WERI-Rb-1 (cell line): ENCODE measurements around the gene SCIN.
A peak's percentile ranks its signal among the peaks of the same experiment; 100 is the strongest.

ENCODE experiments used
- DNase-seq: peaks from one replicate; pipeline ENCODE4 v3.0.0-alpha.2; 2020
- H3K27ac ChIP-seq: fragments of 250-450 bp; sonication (Bioruptor Pico); 2 replicates; pipeline ENCODE4 v1.5.1; 2020; ENCODE audit warnings: mild to moderate bottlenecking, moderate library complexity
- H3K27me3 ChIP-seq: fragments of 250-450 bp; sonication (Bioruptor Pico); 2 replicates; pipeline ENCODE4 v1.5.1; 2021; ENCODE audit warnings: mild to moderate bottlenecking, low read depth, moderate library complexity; ENCODE audit not compliant: insufficient read depth, severe bottlenecking
- H3K36me3 ChIP-seq: fragments of 250-450 bp; sonication (Bioruptor Pico); 2 replicates; pipeline ENCODE4 v1.5.1; 2020; ENCODE audit warnings: mild to moderate bottlenecking, moderate library complexity
- H3K4me3 ChIP-seq: 2 replicates; pipeline ENCODE4 v1.5.1; 2011; ENCODE audit warnings: low read depth, mild to moderate bottlenecking, control low read depth, low read length
- H3K9me3 ChIP-seq: fragments of 250-450 bp; sonication (Bioruptor Pico); 2 replicates; pipeline ENCODE4 v1.5.1; 2021; ENCODE audit warnings: mild to moderate bottlenecking, moderate library complexity; ENCODE audit not compliant: severe bottlenecking
- CTCF ChIP-seq: IDR thresholded peaks from 2 replicates; pipeline ENCODE4 v1.5.1; 2011; ENCODE audit warnings: low read depth, mild to moderate bottlenecking, control low read depth, inconsistent platforms, low read length

SCIN gene

GRCh38 chr7:12637328-12637727 is 66.8 kb downstream of the SCIN start:
- DNase-seq: no peak
- no peaks in the 10 kb centered on the region for H3K27me3 ChIP-seq
- H3K36me3 ChIP-seq: no peaks in the 10 kb centered on the region
- no peak for TF ChIP-seq CTCF
- H3K4me3 ChIP-seq: no peak overlapping the region
- H3K9me3 ChIP-seq: no peaks in the 10 kb centered on the region
- peak overlapping the region; percentile 81 for H3K27ac ChIP-seq

- peak; percentile 75 for DNase-seq
These were observed 67.5 kb downstream of the SCIN start for GRCh38 chr7:12637819-12638592.

GRCh38 chr7:12638851-12639456 is 68.4 kb downstream of the SCIN start:
- H3K9me3 ChIP-seq: no peaks in the 10 kb centered on the region
- no peak for DNase-seq
- no peaks in the 10 kb centered on the region for H3K27me3 ChIP-seq
- no peak for TF ChIP-seq CTCF
- no peaks in the 10 kb centered on the region for H3K36me3 ChIP-seq
- no peak overlapping the region for H3K27ac ChIP-seq
- H3K4me3 ChIP-seq: no peak overlapping the region

More at GRCh38 chr7:12637819-12638592, 67.5 kb downstream of the SCIN start:
- Histone ChIP-seq H3K36me3 (no peaks in the 10 kb centered on the region), H3K27me3 (no peaks in the 10 kb centered on the region), H3K27ac (peak overlapping the region; percentile 81), H3K4me3 (no peak overlapping the region; the same call in 1 of the 2 replicates), H3K9me3 (no peaks in the 10 kb centered on the region)
- no peak for TF ChIP-seq CTCF

- H3K4me3 ChIP-seq: no peak overlapping the region
- no peaks in the 10 kb centered on the region for H3K27me3 ChIP-seq
- H3K36me3 ChIP-seq: no peaks in the 10 kb centered on the region
- H3K9me3 ChIP-seq: no peaks in the 10 kb centered on the region
- no peak overlapping the region for H3K27ac ChIP-seq
- no peak for TF ChIP-seq CTCF
- DNase-seq: no peak
These were observed 70.0 kb downstream of the SCIN start for GRCh38 chr7:12640299-12641096.

- no peak for DNase-seq
- Histone ChIP-seq H3K4me3 (no peak overlapping the region), H3K27ac (no peak overlapping the region), H3K27me3 (no peaks in the 10 kb centered on the region), H3K36me3 (no peaks in the 10 kb centered on the region), H3K9me3 (no peaks in the 10 kb centered on the region)
- no peak for TF ChIP-seq CTCF
These were observed 70.7 kb downstream of the SCIN start for GRCh38 chr7:12641196-12641595.
